ENCODE results near the gene PRKAG1.
A peak's percentile ranks its signal among the peaks of the same experiment; 100 is the strongest.

Gene PRKAG1

GRCh38 chr12:49032679-49033447, 14.3 kb upstream of the PRKAG1 start:
- no peak overlapping the region for H3K4me3 ChIP-seq (ENCODE audit: low read depth, low read length)

- no peak overlapping the region for H3K4me3 ChIP-seq (ENCODE audit: low read depth, low read length)
These were observed 13.7 kb upstream of the PRKAG1 start for GRCh38 chr12:49032276-49032675.

GRCh38 chr12:49031573-49032161, 13.1 kb upstream of the PRKAG1 start:
- no peak overlapping the region for H3K4me3 ChIP-seq (ENCODE audit: low read depth, low read length)

- no peak overlapping the region for H3K4me3 ChIP-seq (ENCODE audit: low read depth, low read length)
These were observed 12.4 kb upstream of the PRKAG1 start for GRCh38 chr12:49030714-49031572.

- no peak overlapping the region for H3K4me3 ChIP-seq (ENCODE audit: low read depth, low read length)
These were observed 11.5 kb upstream of the PRKAG1 start for GRCh38 chr12:49030119-49030518.

- no peak overlapping the region for H3K4me3 ChIP-seq (ENCODE audit: low read depth, low read length)
These were observed 10.2 kb upstream of the PRKAG1 start for GRCh38 chr12:49028666-49029275.

GRCh38 chr12:49027846-49028555, 9.4 kb upstream of the PRKAG1 start:
- H3K4me3 ChIP-seq (ENCODE audit: low read depth, low read length): no peak overlapping the region

- no peak overlapping the region for H3K4me3 ChIP-seq (ENCODE audit: low read depth, low read length)
These were observed 8.3 kb upstream of the PRKAG1 start for GRCh38 chr12:49026678-49027480.

GRCh38 chr12:49026101-49026500, 7.5 kb upstream of the PRKAG1 start:
- H3K4me3 ChIP-seq (ENCODE audit: low read depth, low read length): no peak overlapping the region

GRCh38 chr12:49025463-49025862, 6.9 kb upstream of the PRKAG1 start:
- H3K4me3 ChIP-seq (ENCODE audit: low read depth, low read length): no peak overlapping the region

GRCh38 chr12:49024543-49024942, 6.0 kb upstream of the PRKAG1 start:
- no peak overlapping the region for H3K4me3 ChIP-seq (ENCODE audit: low read depth, low read length)

- no peak overlapping the region for H3K4me3 ChIP-seq (ENCODE audit: low read depth, low read length)
These were observed 5.2 kb upstream of the PRKAG1 start for GRCh38 chr12:49023812-49024211.

- no peak overlapping the region for H3K4me3 ChIP-seq (ENCODE audit: low read depth, low read length)
These were observed 4.1 kb upstream of the PRKAG1 start for GRCh38 chr12:49022558-49023178.

- H3K4me3 ChIP-seq (ENCODE audit: low read depth, low read length): no peak overlapping the region
These were observed 2.8 kb upstream of the PRKAG1 start for GRCh38 chr12:49021292-49021915.

GRCh38 chr12:49020441-49020840, 1.9 kb upstream of the PRKAG1 start:
- H3K4me3 ChIP-seq (ENCODE audit: low read depth, low read length): no peak overlapping the region

GRCh38 chr12:49019443-49020324, 1.1 kb upstream of the PRKAG1 start:
- H3K4me3 ChIP-seq (ENCODE audit: low read depth, low read length): no peak overlapping the region

GRCh38 chr12:49019120-49019430, 499 bp upstream of the PRKAG1 start:
- peak overlapping the region; percentile 93 for H3K4me3 ChIP-seq (ENCODE audit: low read depth, low read length)

- H3K4me3 ChIP-seq (ENCODE audit: low read depth, low read length): peak overlapping the region; percentile 93
These were observed 700 bp downstream of the PRKAG1 start for GRCh38 chr12:49017891-49018260.
